GM21360 (cell line): ENCODE results near the gene APOBEC3H.

ENCODE experiments used
- ATAC-seq: cut with Tn5 transposase; IDR thresholded peaks from one replicate; pipeline ENCODE4 v1.9.1; 2021; ENCODE audit warnings: mild to moderate bottlenecking, moderate library complexity; ENCODE audit not compliant: unreplicated experiment

APOBEC3H gene

GRCh38 chr22:39080052-39080762 lies 16.8 kb upstream of the APOBEC3H start:
- no peak for ATAC-seq

- no peak for ATAC-seq
These were observed 16.0 kb upstream of the APOBEC3H start for GRCh38 chr22:39081016-39081415.

- ATAC-seq, result no peak
These were observed 15.4 kb upstream of the APOBEC3H start for GRCh38 chr22:39081598-39081997.

DNA sequence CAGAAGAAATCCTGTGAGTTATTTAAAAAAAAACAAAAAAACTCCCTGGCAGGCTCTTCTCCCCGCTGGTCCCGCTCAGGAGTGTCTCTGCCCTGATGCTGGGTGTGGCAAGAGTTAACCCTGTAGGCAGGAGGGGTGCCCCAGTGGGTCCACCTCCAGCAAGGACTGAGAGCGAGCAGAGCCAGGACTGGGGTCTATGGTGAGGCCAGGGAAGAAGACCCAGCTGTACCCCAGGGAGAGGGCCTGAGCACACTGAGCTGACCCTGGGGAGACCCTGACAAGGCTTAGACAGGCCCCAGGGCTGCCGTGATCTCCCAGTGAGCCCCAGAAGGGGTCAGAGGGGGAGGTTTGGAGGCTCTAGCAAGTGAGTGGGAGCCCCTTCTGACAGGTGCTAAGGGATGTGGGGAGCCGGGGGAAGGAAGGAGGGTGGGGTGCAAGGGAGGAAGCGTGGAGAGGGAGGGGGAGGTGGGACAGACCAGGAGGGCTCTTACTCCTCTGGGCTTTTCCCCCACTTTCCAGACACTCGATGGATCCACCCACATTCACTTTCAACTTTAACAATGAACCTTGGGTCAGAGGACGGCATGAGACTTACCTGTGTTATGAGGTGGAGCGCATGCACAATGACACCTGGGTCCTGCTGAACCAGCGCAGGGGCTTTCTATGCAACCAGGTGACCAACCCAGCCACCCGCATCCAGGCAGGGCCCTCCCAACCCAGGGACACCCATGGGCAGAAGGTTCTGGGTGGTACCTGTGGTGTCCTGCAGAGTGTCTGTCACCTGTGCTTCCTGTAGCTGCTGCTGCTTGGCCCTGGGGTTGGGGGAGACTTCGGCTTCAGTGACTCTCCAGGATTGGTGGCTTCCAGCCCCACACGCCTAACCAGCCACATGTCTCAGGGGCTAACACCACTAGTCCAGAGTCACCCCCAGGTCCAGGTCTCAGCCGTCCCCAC lies 13.6 kb upstream of the APOBEC3H start:
- ATAC-seq, result no peak

DNA sequence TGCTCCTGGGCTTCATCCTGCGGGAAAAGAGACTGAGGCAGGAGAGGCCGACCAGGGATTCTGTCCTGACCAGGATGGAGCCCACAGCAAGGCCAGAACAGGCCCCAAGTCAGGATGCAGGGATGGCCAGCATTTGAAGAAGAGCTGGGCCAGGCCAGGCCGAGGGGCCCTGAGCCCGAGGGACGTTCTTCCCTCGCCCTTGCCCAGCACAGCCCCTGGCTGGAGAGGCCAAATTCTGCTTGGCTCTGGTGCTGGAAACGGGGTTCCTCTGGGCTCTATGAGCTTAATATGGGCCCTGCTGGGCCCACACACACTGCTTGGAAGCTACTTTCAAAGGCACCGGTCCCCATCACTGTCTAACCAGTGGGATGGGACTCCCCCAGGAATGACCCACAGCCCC lies 12.4 kb upstream of the APOBEC3H start:
- ATAC-seq, result no peak

DNA sequence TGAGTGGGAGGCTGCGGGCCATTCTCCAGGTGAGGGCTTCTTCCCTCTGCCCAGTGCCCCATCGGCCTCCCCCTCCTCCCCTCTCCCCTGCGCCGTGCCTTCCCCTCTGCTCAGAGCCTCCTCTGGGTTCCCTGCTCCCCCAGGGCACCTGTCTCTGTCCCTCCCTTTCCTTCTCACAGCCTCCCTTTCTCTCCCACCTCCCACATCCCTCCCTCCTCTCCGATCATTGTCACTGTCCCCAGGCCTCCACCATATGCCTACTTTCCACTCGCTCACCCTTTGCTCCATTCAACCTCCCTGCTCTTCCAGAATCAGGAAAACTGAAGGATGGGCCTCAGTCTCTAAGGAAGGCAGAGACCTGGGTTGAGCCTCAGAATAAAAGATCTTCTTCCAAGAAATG lies 9.9 kb upstream of the APOBEC3H start:
- no peak for ATAC-seq

DNA sequence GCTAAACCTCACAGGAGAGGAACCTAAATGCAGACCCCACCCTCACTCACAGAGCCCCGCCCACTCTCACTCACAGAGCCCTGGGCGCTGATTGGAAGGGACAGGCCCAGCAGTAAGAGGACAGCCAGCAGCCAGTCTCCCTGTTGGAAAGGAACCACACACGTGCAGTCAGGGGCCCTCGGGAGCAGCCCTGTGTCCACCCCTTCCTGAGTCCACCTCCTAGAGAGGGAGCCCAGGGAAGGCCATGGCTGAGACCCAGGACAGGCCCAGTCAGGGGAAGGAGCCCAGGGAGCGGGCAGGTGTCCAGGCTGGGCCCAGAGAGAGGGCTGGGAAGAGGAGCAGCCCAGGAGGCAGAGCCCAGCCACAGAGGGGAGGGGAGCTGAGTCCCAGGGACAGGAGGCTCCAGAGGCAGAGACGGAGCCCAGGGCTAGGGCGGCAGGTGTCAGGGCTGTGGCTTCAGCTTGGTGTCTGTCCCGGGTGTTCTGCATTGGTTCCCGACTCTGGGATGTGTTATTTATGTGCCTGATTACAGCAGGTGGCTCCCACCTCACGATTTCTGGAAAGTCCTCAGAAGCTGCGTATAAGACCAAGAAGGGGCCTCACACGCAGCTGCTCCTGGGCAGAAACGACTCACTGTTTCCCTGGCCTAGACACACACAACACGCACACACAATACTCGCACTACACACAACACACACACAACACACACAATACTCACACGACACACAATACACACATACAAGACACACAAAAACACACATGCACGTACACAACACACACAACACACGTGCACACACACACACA lies 9.0 kb upstream of the APOBEC3H start:
- no peak for ATAC-seq

DNA sequence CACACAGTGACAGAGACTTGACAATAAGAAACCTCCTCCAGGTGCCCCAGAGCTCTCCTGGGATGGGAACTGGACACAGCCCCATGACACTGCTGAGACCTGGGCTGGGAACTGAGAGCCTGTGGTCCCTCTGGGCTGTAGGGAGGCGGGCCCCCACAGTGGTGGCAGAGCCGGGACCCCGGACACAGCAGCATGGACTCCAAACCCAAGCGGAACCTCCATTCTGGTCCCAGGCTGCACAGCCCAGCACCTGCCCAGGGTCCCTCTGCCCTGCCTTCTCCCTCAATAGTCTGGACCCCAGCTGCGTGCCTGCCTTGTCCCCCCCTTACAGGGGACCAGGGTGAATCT lies 8.4 kb upstream of the APOBEC3H start:
- ATAC-seq, result no peak

GRCh38 chr22:39089928-39090327 lies 7.1 kb upstream of the APOBEC3H start:
- no peak for ATAC-seq

- ATAC-seq, result no peak
These were observed 6.5 kb upstream of the APOBEC3H start for GRCh38 chr22:39090426-39091064.

- ATAC-seq, result no peak
These were observed 5.6 kb upstream of the APOBEC3H start for GRCh38 chr22:39091126-39092081.

- no peak for ATAC-seq
These were observed 4.8 kb upstream of the APOBEC3H start for GRCh38 chr22:39092111-39092862.

- no peak for ATAC-seq
These were observed 2.2 kb upstream of the APOBEC3H start for GRCh38 chr22:39094717-39095389.

DNA sequence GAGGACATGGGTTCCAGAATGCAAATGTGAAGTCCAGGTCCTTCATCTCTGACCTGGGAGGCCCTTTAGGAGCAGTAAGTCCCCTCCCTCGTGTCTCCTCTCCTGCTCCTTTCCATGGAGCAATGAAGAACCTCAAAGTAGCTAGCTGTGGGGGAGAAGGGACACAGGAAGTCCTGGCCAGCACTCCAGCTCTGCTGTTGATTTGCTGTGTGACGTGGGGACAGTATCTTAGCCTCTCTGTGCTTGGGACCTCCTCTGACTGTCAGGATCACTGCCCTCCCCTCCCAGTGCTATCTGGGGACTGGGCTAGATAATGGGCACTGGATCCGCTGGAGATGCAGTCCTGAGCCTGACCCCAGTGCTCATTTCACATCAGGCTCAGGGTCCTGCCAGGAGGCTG lies 1.1 kb upstream of the APOBEC3H start:
- ATAC-seq, result no peak

- no peak for ATAC-seq
These were observed 982 bp downstream of the APOBEC3H start for GRCh38 chr22:39098026-39098425.

GRCh38 chr22:39098576-39098975 lies 1.5 kb downstream of the APOBEC3H start:
- no peak for ATAC-seq

DNA sequence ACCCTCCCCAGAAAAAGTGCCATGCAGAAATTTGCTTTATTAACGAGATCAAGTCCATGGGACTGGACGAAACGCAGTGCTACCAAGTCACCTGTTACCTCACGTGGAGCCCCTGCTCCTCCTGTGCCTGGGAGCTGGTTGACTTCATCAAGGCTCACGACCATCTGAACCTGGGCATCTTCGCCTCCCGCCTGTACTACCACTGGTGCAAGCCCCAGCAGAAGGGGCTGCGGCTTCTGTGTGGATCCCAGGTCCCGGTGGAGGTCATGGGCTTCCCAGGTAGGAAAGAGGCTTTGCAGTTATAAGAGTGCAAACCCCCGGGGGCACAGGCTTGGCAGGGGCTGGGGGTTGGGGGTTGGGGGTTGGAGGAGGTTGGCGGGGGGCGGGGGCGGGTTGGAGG lies 4.2 kb downstream of the APOBEC3H start:
- ATAC-seq, result no peak

GRCh38 chr22:39103431-39103830 lies 6.4 kb downstream of the APOBEC3H start:
- no peak for ATAC-seq

DNA sequence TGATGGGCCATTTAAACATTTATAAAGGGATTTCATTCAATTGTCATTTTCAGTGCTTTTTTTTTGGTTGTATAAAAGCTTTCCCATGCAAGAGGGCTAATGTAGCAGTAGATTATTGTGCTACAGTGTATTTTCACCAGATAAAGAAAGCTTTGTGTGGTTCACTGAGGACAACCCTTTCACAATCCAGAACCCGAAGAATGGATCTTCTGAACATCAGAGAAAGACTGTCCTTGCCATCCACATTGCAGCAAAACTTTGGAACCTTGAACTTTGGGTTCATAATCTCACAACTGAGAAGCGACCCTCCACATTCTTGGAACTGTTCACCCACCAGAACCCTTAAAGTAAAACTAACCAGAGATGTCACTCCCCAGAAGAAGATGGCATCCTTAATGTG lies 9.3 kb downstream of the APOBEC3H start:
- ATAC-seq, result no peak
